Gastrocnemius medialis (tissue), 4 donors: ENCODE data around the gene EFCAB11. TPM values are rescaled to one million over a fixed set of nuclear protein-coding genes. Genes with fewer than 3 reads are reported as not detected.

Source experiments
- ATAC-seq, 2 donors: fragments of 150-250 bp; one replicate each; pipeline ENCODE4 v1.9.1; 2016
- DNase-seq, 2 donors: peaks; one replicate each; pipeline ENCODE4 v3.0.0-alpha.2; 2019
- H3K27ac ChIP-seq, 4 donors: fragments of 200-600 bp; sonication (generic); 1 replicate in 1 of 4; 2 replicates in 3 of 4; pipeline ENCODE4 v1.5.1; 2016 to 2018; ENCODE audit warnings: mild to moderate bottlenecking in 2 of 4, moderate library complexity in 1 of 4
- H3K27me3 ChIP-seq, 3 donors: fragments of 200-600 bp; sonication (generic) in 2 of 3; 1 replicate in 1 of 3; 2 replicates in 2 of 3; pipeline versions ENCODE4 v1.5.1 to v1.6.0; 2016 to 2019; ENCODE audit warnings: mild to moderate bottlenecking in 1 of 3, moderate library complexity in 1 of 3
- H3K36me3 ChIP-seq, 2 donors: fragments of 200-600 bp; sonication (generic) in 1 of 2; one replicate each; pipeline ENCODE4 v1.5.1; 2017 to 2018
- H3K4me1 ChIP-seq, 2 donors: fragments of 200-600 bp; sonication (generic) in 1 of 2; one replicate each; pipeline ENCODE4 v1.5.1; 2016 to 2017; ENCODE audit warnings: mild to moderate bottlenecking in 2 of 2
- H3K4me3 ChIP-seq, 4 donors: fragments of 200-600 bp; sonication (generic) in 3 of 4; 1 replicate in 1 of 4; 2 replicates in 3 of 4; pipeline ENCODE4 v1.5.1; 2016 to 2019; ENCODE audit warnings: mild to moderate bottlenecking in 2 of 4
- H3K9me3 ChIP-seq, 3 donors: fragments of 200-600 bp; sonication (generic) in 2 of 3; 1 replicate in 1 of 3; 2 replicates in 2 of 3; pipeline ENCODE4 v1.5.1; 2016 to 2019
- POLR2A ChIP-seq, 2 donors: fragments of 450-650 bp; IDR thresholded peaks; one replicate each; pipeline ENCODE4 v1.6.1; 2017; ENCODE audit warnings: antibody characterized with exemption in 2 of 2, mild to moderate bottlenecking in 2 of 2, moderate library complexity in 2 of 2
- in situ Hi-C, 4 donors: fragments of 200-750 bp; cut with MboI; loops; one replicate each; pipeline versions ENCODE4 v1.15.0 to v1.8.0; 2017; ENCODE audit warnings: low sequenced_read_pairs in 4 of 4
- intact Hi-C: fragments of 100-400 bp; cut with DNase I; formaldehyde crosslinking; loops from one replicate; pipeline ENCODE4 v1.15.1; 2023; ENCODE audit warnings: low total_unique reads
- total RNA-seq, 4 donors: library from RNA; depleted of rRNA; stranded (reverse); fragments of >200 nt; gene quantifications; one replicate each; pipeline versions ENCODE4 v1.1.0 to v1.2.3, GENCODE V29; 2016
- TF ChIP-seq, protein P1 (sequence below), 5 experiments: fragments of 450-650 bp in 3 of 5; fragments of 200-600 bp in 2 of 5; sonication (generic) in 2 of 5; IDR thresholded peaks in 4 of 5; conservative IDR thresholded peaks in 1 of 5; 1 replicate in 4 of 5; 2 replicates in 1 of 5; pipeline ENCODE4 v1.5.1; 2016 to 2019; ENCODE audit warnings: antibody characterized with exemption in 5 of 5, mild to moderate bottlenecking in 3 of 5, moderate library complexity in 3 of 5

The EFCAB11 gene
- total RNA-seq, 4 donors from 2014 or later: 0.69 to 1.6 (median 1.6) TPM

DNA sequence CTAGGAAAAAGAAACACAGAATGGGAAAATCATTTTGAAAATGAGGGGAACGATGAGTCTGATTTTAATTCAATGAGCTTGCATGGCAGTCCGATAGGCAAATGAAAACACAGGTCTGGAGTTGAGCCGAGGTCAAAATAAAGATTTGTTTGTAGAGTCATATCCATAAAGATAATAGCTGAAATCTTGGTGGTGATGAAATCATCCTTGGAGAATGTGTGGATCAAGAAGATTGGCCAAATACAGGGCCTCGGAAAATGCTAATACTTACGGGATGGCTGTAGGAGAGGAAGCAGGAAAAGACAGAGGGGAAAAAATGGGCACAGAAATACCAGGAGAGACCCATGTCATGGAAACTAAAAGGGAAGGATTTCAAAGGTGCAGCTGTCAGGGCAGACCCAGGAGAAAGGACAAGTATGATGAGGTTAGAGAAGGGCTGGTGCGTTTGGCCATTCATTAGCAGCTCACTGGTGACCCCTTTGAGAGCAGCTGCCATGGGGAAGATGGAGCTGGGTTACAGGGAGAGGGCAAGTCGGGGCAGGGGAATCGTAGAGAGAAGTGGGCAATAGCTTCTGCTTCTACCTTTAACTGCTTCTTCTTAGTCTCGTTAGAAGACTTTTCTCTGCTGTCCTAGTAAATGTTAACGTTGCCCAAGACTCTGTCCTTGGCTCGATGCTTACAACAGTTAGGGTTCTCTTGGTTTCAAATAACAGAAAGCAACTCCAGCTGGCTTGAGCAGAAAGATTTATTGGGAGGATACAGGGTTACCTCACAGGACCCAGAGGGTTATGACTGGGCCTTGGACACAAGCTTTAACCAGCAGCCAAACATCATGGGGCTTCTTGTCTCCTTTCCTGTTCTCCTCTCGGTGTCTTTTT lies 161.8 kb downstream of the EFCAB11 start:
- TF ChIP-seq, protein P1, sequence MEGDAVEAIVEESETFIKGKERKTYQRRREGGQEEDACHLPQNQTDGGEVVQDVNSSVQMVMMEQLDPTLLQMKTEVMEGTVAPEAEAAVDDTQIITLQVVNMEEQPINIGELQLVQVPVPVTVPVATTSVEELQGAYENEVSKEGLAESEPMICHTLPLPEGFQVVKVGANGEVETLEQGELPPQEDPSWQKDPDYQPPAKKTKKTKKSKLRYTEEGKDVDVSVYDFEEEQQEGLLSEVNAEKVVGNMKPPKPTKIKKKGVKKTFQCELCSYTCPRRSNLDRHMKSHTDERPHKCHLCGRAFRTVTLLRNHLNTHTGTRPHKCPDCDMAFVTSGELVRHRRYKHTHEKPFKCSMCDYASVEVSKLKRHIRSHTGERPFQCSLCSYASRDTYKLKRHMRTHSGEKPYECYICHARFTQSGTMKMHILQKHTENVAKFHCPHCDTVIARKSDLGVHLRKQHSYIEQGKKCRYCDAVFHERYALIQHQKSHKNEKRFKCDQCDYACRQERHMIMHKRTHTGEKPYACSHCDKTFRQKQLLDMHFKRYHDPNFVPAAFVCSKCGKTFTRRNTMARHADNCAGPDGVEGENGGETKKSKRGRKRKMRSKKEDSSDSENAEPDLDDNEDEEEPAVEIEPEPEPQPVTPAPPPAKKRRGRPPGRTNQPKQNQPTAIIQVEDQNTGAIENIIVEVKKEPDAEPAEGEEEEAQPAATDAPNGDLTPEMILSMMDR (IDR thresholded peaks at IDR 0.05 in 4 of 5, conservative IDR thresholded peaks at IDR 0.05 in 1 of 5): no peak
- TF ChIP-seq POLR2A (IDR thresholded peaks at IDR 0.05): no peak
- no peaks in the 10 kb centered on the region for H3K9me3 ChIP-seq
- intact Hi-C loops (loop anchor here (1.0 to 10.0 kb wide), 4 partner anchors 88 to 751 kb away; partner anchors contain the start of gene FOXN3), in situ Hi-C loops (no loop called here)
- no peaks in the 10 kb centered on the region for H3K36me3 ChIP-seq
- peaks cover 18 to 26% of the 10 kb centered on the region in 2 donors for H3K4me1 ChIP-seq
- H3K27me3 ChIP-seq: no peaks in the 10 kb centered on the region
- ATAC-seq: peak; percentile 98 to 99
- peak overlapping the region in 1 of 4 donors; percentile 29 for H3K4me3 ChIP-seq
- H3K27ac ChIP-seq: peak overlapping the region; percentile 81 to 91 (median 89)
- peak; percentile 87 to 88 for DNase-seq

DNA sequence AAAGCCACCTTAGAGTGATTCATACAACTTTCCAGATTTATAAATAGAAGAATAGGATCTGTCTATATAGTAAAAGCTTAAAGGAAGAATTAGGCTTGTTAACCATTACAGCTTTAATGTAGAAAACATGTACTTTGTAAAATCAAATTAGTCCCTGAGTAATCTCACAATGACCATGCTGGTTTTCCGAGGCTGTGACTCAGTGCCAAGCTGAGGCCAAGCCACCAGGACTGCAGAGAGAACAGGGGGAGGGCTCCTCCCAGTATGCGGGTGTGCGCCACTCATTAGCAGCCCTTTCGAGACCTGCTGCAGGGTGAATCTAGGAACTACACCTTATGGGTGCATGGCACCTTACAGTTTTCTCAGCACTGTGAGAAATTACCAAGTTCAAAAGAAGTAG lies 167.0 kb downstream of the EFCAB11 start:
- TF ChIP-seq, protein P1 (IDR thresholded peaks at IDR 0.05 in 4 of 5, conservative IDR thresholded peaks at IDR 0.05 in 1 of 5): no peak
- TF ChIP-seq POLR2A (IDR thresholded peaks at IDR 0.05): no peak
- H3K27me3 ChIP-seq: no peaks in the 10 kb centered on the region
- in situ Hi-C loops: no loop called here
- no peaks in the 10 kb centered on the region for H3K9me3 ChIP-seq
- DNase-seq (no peak), ATAC-seq (no peak)
- no peak overlapping the region for H3K4me3 ChIP-seq
- H3K4me1 ChIP-seq: peaks cover 8 to 14% of the 10 kb centered on the region in 2 donors
- no peaks in the 10 kb centered on the region for H3K36me3 ChIP-seq
- intact Hi-C loops: no loop called here
- H3K27ac ChIP-seq: no peak overlapping the region

DNA sequence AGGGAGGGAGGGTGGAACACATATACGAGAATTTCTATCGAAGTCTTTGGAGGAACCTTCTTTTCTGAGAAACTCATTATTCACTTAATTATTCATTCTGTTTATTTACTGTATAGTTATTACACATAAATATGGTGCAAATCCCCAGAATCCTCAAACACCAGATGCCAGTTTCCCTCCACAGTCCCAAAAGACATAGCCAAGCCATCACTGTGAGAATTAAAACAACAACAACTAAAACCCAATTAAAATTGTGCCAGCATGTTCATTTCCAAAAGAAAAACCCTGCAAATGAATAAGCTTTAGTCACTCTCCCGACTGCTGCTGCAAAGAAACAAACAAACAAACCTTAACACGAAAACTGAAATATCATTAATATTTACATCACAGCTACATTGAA lies 173.5 kb downstream of the EFCAB11 start:
- DNase-seq: no peak
- no peaks in the 10 kb centered on the region for H3K27me3 ChIP-seq
- in situ Hi-C loops: no loop called here
- H3K36me3 ChIP-seq: no peaks in the 10 kb centered on the region
- TF ChIP-seq, protein P1 (IDR thresholded peaks at IDR 0.05 in 4 of 5, conservative IDR thresholded peaks at IDR 0.05 in 1 of 5): no peak
- TF ChIP-seq POLR2A (IDR thresholded peaks at IDR 0.05): no peak
- H3K27ac ChIP-seq: no peak overlapping the region
- no peaks in the 10 kb centered on the region for H3K9me3 ChIP-seq
- intact Hi-C loops: no loop called here
- H3K4me3 ChIP-seq: no peak overlapping the region
- ATAC-seq: no peak
- no peaks in the 10 kb centered on the region for H3K4me1 ChIP-seq

DNA sequence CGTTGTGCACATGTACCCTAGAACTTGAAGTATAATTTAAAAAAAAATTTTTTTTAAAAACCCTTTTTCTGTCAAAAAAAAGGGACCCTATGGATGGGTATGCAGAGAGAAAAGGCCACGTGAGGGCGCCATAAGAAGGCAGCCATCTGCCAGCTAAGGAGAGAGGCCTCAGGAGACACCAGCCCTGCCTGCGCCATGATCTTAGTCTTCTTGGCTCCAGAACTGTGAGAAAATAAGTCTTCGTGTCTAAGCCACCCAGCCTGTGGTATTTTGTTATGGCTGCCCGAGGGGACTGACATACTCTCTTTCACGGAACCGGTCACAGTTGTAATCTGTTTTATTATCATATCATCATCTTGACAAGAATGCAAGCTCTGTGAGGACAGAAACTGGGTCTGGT lies 174.8 kb downstream of the EFCAB11 start:
- intact Hi-C loops (no loop called here), in situ Hi-C loops (no loop called here)
- no peaks in the 10 kb centered on the region for H3K9me3 ChIP-seq
- no peak for DNase-seq
- H3K27me3 ChIP-seq: no peaks in the 10 kb centered on the region
- ATAC-seq: no peak
- no peak overlapping the region for H3K4me3 ChIP-seq
- no peak for TF ChIP-seq POLR2A (IDR thresholded peaks at IDR 0.05)
- TF ChIP-seq, protein P1 (IDR thresholded peaks at IDR 0.05 in 4 of 5, conservative IDR thresholded peaks at IDR 0.05 in 1 of 5): no peak
- H3K36me3 ChIP-seq: no peaks in the 10 kb centered on the region
- H3K27ac ChIP-seq: no peak overlapping the region
- H3K4me1 ChIP-seq: no peaks in the 10 kb centered on the region
